GM21526 (cell line): ENCODE data around the gene AFDN.

Experiments used
- ATAC-seq: cut with Tn5 transposase; IDR thresholded peaks from one replicate; pipeline ENCODE4 v1.9.1; 2021; ENCODE audit warnings: moderate library complexity; ENCODE audit not compliant: unreplicated experiment, low FRiP score

AFDN gene

DNA sequence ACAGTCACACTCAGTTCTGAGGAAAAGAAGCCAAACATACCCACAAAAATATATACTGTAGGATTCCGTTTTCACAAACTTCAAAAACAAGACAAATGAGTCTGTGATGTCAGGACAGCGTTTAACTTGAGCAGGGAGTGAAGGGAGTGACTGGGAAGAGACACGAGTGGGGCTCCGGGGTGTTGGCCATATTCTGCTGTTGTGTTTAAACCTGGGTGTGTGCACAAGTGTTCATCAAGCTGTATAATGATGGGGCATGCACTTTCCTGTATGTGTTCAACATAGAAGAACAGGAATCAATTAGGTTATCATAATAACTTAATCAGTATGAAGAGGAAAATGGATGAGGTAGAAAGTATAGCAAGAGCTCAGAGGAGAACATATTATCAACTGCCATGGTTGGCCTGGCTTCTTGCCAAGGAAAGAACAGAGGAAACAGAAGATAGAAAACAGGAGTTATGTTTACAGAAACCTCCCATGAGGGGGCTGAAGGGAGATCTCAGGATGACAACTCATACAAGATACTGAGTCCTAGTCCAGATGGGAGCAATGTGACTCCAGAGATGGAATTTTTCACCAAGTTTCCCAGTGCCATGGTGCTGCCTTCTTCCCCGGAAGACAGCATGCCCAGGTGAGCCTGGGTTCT, 15.1 kb upstream of the AFDN start:
- ATAC-seq, result no peak

GRCh38 chr6:167812088-167812487, 14.6 kb upstream of the AFDN start:
- no peak for ATAC-seq

GRCh38 chr6:167815296-167815980, 11.3 kb upstream of the AFDN start:
- no peak for ATAC-seq

- no peak for ATAC-seq
These were observed 9.7 kb upstream of the AFDN start for GRCh38 chr6:167817016-167817415.

DNA sequence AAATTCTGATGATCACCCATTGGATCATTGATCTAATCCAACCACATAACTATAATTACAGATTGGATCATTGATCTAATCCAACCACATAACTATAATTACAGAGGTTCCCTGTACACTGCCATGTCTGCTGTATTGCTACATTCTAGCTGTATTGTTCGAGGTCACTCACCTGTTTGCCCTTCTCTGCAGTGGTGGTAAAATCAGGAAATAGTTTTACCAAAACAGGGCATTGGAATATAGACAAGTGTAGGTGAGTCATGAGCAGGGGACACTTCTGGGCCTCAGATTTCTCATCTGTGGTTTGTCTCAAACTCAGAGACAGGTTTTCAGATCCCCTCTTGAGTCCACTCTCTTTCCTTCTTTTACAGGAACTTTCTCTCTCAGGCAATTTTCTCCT, 9.0 kb upstream of the AFDN start:
- ATAC-seq, result no peak

GRCh38 chr6:167819576-167819975, 7.1 kb upstream of the AFDN start:
- ATAC-seq, result no peak

DNA sequence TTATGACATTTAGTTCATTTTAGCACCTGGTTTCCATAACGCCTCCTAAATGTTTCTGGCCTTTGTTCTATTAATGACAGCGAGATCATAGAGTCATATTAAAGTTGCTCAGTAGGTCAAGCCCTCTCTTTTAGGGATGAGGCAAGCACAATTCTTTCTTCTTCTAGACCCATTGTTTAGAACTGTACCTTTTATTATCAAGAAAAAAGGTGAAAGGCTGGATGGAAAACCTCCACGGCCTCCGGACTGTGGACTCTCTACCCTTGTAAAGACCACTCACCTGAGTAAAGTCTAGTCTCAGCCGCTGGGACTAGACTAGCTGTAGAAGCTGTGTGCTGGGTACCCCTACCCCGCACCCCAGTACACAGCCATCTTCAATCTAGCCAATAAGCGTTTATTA, 6.0 kb upstream of the AFDN start:
- ATAC-seq, result no peak

DNA sequence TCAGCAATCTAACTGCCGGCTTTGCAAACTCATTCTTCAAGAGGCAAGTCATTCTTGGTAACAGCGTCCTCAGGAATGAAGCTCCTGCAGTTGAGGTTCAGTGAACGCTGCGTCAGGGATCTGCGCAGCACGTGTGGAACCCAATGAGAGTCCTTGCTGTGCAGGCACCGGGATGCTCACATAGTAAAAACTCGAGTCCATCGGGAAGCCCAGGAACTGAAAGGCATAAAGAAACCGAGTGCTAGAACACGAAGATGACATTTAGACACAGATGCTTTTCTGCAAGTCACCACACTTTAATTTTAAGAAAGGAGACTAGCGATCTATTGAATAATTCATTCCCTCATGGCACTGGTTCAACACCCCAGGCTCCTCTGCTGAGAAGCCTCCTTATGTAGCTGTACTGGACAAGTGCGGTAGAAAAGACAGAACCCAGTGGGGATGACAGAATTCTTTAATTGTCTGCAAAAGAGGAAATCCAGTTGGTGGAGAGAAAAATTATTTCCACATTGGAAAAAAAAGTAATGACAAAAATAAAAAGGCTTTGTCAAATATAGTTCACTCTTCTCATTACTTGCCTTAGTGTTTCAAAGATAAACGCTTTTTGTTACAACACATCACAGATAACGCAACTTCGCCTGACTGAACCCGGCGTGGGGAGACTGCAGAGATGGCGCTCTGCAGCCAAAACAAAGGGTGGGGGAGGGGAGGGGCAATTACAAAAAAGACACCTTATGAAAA, 1.9 kb upstream of the AFDN start:
- ATAC-seq, result no peak

DNA sequence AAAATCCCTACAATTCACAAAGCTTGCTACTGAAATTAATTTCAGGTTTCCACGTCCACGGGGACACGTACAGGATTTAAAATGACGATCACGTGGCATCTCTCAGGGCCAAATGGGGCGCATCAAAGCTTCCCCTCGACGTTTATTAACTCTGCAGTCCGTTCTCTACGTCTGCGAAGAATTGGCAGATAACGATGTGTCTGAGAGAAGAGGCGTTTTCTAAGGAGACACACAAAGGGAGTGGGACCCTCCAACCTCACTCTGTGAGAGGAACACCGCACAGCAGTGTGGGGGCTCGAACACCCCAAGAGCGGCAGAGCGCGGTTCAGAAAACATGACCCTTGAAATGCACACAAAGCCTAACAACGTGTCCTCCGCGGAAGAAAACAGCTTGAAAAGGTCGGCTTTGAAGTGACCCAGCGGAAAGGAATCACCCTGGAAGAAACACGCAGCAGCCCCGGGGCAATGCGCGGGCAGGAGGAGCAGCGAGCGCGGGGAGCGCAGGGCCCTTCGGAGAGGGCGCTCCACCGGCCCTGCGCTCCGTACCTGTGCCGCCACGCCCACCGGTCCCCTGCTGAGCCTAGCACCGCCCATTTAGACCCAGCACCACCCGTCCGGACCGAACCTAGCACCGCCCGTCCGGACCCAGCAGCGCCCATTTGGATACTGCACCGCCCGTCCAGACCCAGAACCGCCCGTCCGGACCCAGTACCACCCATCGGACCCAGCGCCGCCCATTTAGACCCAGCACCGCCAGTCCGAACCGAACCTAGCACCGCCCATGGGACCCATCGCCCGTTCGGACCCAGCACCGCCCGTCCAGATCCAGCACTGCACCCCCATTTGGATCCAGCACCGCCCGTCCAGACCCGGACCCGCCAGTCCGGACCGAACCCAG, 1.1 kb upstream of the AFDN start:
- no peak for ATAC-seq

DNA sequence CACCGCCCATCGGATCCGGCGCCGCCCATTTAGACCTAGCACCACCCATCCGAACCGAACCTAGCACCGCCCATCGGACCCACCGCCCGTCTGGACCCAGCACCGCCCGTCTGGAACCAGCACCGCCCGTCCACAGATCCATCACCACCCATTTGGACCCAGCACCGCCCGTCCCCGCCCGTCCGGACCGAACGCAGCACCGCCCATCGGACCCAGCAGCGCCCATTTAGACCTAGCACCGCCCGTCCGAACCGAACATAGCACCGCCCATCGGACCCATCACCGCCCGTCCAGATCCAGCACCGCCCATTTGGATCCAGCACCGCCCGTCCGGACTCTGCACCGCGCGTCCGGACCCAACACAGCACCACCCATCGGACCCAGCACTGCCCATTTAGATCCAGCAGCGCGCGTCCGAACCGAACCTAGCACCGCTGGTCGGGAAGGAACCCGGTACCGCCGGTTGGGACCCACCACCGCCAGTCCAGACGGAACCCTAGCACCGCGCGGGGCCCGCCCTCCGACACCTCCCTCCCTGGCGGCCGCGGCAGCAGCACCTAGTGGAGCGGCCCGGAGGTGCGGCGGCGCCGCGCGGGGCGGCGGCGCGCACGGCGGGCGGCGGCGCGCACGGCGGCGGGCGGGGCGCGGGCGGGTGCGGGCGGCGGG, 348 bp upstream of the AFDN start:
- ATAC-seq, result peak; percentile 76

GRCh38 chr6:167827583-167828324, 1.0 kb downstream of the AFDN start:
- ATAC-seq, result peak; percentile 48

DNA sequence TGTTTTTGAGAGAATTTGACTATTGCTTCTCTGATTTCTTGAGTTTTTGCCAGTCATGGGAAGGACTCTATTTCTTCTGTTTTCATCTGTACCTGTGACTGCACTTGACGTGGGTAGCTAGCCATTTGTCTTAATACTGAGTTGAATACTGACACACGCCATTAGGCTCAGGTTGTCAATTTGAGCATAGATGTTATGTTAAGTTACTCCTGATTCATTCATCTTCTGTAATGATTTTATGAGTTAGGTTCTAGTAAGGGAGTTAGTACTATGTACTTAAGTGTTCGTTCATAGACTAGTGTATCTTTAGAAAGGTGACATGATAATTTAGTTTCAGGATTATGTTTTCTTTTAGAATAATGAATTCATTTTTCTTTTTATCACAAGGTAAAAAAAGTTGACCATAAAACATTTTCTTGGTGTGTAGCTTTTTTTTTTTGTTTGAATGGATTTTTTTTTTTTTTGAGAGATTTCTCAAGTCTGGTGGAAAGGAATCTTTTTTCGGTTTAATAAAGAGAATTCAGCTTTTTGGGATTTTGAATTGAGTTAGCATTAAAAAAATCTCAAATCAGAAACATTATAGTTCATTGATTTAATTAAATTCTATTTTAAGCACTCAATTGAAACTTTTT, 1.7 kb downstream of the AFDN start:
- ATAC-seq, result no peak

DNA sequence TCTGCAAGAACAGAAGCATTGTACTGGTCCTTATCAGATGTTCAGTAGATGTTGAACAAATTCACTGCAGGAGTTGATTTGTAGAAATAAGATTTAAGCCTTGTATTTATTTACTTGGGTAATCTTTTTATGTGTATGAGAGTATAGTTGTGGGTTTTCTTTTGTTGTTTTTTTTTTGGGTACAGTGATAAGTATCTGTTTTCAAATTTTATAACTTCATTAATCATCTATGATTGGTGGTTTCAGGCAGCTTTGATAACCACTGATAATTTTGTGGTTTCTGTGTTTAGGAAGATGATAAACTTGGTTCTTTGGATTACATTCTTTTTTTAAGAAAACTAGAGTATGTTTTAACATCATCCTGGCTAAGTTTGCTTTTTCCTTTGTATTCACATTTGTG, 2.8 kb downstream of the AFDN start:
- no peak for ATAC-seq

GRCh38 chr6:167831281-167831828, 4.6 kb downstream of the AFDN start:
- no peak for ATAC-seq

- ATAC-seq, result peak; percentile 43
These were observed 6.0 kb downstream of the AFDN start for GRCh38 chr6:167832497-167833395.

DNA sequence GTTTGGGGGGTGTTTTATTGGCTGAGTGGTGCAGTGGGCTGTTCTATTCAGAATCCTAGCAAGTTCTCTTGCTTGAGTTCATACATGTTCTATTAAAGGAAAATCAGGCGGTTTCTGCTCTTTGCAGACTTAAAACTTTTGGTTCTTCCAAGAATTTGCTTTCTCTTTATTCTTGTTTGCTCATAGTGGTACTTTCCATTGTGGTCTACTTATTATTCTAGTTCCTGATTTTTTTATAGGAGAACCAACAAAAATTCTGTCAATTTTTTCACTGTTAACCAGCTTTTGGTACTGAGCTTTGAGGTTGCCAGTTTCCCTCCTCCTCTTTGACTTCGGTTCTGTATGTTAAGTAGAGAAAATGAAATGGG, 6.7 kb downstream of the AFDN start:
- ATAC-seq, result peak; percentile 27

GRCh38 chr6:167835260-167835659, 8.5 kb downstream of the AFDN start:
- no peak for ATAC-seq

DNA sequence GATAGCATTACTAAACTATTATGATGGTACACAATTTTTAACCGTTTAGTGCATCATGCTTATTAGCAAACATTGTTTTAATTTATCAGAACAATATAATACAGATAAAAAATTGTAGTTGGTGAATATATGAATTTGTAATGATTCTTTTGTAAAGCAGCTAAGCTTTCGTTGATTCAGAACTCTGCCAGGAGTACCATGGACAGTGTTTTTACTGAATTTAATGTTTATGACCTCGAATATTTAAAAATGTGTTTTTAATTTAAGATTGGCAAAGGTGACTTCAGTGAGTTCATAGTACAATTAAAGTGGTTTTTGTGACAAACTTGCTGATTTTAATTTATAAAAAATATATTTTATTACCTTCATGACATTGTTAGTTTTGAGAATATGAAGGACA, 10.0 kb downstream of the AFDN start:
- ATAC-seq, result no peak
